Right renal cortex interstitium (tissue), 3 donors: ENCODE measurements around the gene SLC6A8. TPM values are rescaled to one million over a fixed set of nuclear protein-coding genes. Genes with fewer than 3 reads are reported as not detected.
"Not testable (repeated sequence)": the region's sequence is repeated elsewhere in the genome, so short reads cannot be mapped to it uniquely, and the experiment has no call there.

Experiments
- DNase-seq, 3 donors: peaks; one replicate each; pipeline ENCODE4 v3.0.0-alpha.2; 2013; ENCODE audit warnings: low read depth in 3 of 3, low spot score in 2 of 3
- polyA plus RNA-seq, 3 donors: library from polyadenylated mRNA; unstranded; fragments of 120-200 nt; gene quantifications; one replicate each; pipeline ENCODE4 v1.2.1, GENCODE V29; 2013; ENCODE audit not compliant: insufficient read length in 3 of 3

SLC6A8 gene
- polyA plus RNA-seq, 3 donors, result 39.9 to 47.3 (median 40.5) TPM

- DNase-seq, result no peak
Observed at GRCh38 chrX:153727123-153727931, 39.6 kb downstream of the SLC6A8 start.

DNA sequence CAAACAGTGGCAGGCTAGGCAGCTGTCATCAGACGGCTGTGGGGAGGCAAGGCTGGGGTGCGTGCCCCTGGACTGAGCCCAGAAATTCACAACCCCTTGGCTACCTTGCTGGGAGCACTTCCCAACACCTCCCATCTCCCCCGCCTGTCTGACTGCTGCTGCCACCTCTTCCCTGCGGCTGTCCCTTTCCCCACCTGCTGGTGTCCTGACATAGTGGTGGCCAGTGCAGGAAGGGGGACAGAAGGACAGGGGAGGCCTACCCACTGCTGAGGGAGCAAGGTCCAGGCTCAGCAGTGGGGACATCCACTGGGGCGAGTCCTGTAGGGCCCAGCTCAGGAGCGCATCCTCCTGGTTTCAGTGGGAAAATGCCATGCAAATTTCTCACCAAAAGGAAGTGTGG lies 40.4 kb downstream of the SLC6A8 start:
- DNase-seq, result no peak

GRCh38 chrX:153728951-153729631 lies 41.4 kb downstream of the SLC6A8 start:
- no peak for DNase-seq

GRCh38 chrX:153730115-153730514 lies 42.4 kb downstream of the SLC6A8 start:
- DNase-seq, result not testable (repeated sequence)

DNA sequence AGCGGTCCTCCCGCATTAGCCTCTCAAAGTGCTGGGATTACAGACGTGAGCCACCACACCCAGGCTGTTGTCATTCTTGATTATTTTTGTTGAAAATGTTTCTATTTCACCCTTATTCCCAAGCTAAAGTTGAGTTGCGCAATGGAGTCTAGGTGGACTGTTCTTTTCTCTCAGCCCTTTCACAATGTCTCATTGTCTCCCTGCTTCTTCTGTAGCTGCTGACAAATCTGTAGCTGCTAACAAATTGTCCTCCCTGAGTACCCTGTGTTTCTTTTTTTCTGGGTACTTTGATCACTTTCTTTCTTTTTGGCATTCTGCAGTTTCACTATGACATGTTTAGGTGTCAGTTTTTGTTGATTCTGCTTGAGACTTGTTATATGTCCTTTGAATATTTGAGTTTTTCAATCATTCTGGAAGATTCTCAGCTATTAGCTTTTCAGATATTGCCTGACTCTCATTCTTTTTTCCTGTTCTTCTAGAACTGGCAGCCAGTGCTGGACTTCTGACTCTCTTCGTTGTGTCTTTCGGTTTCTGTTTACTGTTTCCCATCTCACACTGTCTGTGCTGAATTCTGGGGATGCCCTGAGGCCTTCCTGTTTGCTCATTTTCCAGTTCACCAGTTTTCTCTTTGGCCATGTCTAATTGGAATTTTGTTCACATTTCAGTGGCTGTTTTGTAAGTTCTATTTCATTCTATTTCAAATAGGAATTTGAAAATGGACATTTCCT lies 43.6 kb downstream of the SLC6A8 start:
- no peak for DNase-seq

- no peak for DNase-seq
Observed at GRCh38 chrX:153731845-153732215, 44.1 kb downstream of the SLC6A8 start.

DNA sequence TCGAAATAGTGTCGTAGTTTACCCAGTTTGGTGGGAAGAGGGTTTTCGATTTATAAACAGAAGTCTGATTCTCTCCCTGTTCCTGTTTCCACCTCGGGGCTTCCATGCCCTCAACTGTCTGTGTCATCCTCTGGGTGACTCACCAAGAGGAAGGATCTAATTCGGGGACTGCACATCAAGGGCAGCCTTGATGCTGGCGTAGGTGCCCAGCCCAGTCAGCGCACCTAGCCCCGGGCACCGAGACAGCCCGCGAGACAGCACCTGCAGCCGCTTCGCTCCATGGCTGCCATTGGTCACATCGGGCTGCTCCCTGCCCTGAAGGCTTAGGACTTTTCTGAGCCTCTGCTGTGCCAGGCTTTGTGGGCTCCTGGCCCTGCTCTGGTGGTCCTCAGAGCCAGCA lies 44.7 kb downstream of the SLC6A8 start:
- DNase-seq, result no peak

DNA sequence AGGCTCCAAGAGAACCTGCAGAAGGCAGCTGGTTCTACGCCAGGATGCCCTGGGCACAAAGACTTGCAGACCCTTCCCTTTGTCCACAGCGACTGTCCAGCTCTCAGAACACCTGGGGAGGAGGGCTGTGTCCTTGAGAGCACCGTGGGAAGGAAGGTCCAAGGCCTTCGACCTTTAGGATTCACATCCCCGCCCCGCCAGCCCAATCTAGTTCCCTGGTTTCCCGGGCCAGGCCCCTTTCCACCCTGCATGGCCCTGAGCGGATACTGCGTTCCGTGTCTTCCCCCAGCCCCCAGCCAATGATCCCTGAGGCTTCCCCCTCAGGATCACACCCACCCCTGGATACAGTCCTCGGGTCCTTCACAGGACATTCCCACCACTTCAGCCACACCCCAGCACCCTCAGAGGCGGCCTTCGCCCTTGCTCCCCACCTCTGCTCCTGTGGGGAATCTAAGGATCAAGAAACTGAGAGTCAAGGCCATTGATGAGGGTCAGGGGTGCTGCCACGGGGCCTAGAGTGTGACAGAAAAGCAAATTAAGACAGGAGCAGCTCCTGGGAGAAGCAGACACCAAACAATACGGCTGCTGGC lies 46.0 kb downstream of the SLC6A8 start:
- no peak for DNase-seq

DNA sequence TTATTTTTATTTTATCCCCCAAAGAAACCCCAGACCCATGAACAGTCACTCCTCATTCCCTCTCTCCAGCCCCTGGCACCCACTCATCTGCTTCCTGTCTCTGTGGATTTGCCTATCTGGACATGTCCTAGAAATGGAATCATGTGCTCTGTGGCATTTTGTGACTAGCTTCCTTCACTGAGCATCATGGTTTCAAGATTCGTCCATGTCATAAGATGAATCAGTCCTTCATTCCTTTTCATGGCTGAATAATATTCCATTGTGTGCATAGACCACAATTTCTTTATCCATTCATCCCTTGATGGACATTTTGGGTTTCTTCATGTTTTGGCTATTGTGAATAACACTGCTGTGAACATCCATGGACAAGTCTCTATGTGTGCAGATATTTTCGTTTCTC lies 47.1 kb downstream of the SLC6A8 start:
- DNase-seq, result no peak

GRCh38 chrX:153735274-153735673 lies 47.5 kb downstream of the SLC6A8 start:
- no peak for DNase-seq

DNA sequence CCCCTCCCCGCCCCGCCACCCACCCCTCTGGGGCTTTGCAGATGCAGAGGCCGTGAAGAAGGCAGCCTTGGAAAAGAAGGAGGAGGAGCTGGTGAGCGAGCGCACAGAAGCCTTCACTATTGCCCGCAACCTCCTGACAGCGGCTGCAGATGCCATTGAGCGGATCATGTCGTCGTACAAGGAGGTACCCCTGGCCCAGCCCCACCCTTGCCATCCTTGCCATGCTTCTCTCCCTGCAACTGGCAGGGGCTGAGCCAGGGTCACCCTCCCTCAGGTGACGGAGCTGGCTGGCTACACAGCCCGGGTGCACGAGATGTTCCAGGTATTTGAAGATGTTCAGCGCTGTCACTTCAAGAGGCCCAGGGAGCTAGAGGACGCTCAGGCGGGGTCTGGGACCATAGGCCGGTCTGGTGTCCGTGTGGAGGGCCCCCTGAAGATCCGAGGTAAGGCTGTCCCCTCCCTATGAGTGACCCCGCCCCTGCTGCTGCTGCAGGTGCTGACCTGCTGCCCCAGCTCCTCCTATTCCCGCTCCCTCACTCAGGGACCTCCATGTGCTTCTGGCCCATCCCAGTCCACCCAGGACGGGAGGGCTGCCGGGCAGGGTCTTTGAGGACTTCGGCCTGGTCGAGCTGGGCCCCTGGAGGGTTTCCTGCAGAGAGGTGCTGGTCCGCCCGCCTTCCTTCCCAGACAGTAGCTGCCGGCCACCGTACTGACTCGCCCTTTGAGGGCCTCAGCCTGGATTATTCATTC lies 48.5 kb downstream of the SLC6A8 start:
- no peak for DNase-seq

DNA sequence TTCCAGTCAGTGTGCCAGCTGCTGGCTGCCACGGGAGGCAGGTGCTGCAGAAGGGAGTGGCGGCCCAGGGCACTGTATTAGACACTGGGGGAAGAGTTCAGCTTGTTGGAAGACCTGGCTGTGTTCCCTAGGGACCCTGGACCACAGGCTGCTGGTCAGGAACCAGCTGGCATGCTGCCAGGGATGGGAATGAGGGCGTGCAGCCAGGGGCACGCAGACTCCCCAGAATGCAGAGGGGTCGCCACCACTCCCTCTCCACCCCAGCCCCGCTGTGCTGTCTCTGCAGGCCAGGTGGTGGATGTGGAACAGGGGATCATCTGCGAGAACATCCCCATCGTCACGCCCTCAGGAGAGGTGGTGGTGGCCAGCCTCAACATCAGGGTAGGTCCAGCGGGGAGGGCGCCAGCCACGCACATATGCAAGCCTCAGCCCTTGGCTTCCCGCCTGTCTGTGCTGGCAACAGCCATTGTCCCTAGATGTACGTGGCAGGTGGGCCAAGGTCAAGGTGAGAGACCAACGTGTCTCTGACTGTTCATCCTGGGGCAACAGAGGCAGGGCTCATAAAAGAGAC lies 49.2 kb downstream of the SLC6A8 start:
- DNase-seq, result no peak

- no peak for DNase-seq
Observed at GRCh38 chrX:153738056-153738605, 50.4 kb downstream of the SLC6A8 start.

- no peak for DNase-seq
Observed at GRCh38 chrX:153739754-153740486, 52.2 kb downstream of the SLC6A8 start.

DNA sequence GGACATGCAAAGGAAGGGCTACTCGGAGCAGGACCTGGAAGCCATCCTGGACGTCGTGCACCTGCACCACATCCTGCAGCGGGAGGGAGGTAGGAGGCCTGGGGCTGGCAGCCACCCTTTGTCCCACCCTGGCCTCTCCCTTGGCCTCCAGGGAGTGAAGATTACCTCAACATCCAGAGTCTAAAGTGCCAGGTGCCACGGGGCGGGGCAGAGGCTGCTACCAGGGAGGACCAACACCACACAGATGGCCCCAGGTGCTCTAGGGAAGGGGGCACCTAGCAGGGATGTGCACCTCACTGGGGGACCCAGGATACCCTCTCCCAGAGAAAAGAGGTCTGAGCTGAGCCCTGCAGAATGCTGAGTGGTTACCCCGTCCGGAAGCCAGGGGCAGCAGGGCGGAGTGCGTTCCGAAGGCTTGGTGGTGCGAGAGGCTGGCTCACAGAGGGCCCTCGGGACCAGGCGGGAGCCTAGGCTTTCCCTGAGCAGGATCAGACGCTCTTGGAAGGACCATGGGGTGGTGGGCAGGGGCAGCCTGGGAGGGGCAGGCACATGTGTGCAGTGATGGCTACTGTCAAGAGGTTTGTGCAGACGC lies 53.0 kb downstream of the SLC6A8 start:
- no peak for DNase-seq

GRCh38 chrX:153741446-153741845 lies 53.7 kb downstream of the SLC6A8 start:
- no peak for DNase-seq

DNA sequence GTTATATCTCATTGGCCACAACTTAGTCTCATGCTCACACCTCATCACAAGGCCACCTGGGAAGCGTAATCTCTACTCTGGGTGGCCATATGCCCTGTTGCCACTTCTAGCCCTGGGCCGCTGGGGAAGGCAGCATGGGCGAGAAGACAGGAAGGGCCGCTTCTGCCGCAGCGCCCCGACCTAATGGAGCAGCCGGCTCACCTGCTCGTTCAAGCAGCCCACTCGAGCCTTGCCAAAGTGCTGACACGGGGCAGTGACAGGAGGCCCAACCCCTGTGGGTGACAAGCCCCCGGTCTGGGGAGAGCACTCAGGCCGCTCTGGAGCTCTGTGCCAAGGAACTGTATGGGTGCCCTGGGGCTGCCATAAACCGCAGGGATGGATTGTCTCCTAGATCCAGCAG lies 54.4 kb downstream of the SLC6A8 start:
- DNase-seq, result not testable (repeated sequence)

- DNase-seq, result not testable (repeated sequence)
Observed at GRCh38 chrX:153742796-153743467, 55.2 kb downstream of the SLC6A8 start.
